OCI-LY7 (cell line): ENCODE data around the gene TBC1D1. TPM values are rescaled to one million over a fixed set of nuclear protein-coding genes. Genes with fewer than 3 reads are reported as not detected.

Source experiments
- BruUV-seq: library from RNA; stranded (reverse); fragments of 400-500 nt; replicated peaks from 2 replicates; lab custom pipeline; 2021; lab: Mats Ljungman, UMichigan
- CTCF ChIA-PET: fragments of 300-600 bp; sonication (Branson Sonifier 250); formaldehyde crosslinking; loops from one replicate; lab custom pipeline; 2022; ENCODE audit warnings: antibody characterized with exemption; ENCODE audit not compliant: unreplicated experiment; lab: Charles Lee
- POLR2A ChIA-PET: fragments of 300-600 bp; sonication (Branson Sonifier 250); formaldehyde crosslinking; loops from one replicate; lab custom pipeline; 2022; ENCODE audit warnings: antibody characterized with exemption; lab: Charles Lee
- DNase-seq: peaks from one replicate; pipeline ENCODE4 v3.0.0-alpha.2; 2015; ENCODE audit warnings: low spot score
- H2AFZ ChIP-seq: fragments of 200-600 bp; sonication (generic), shearing (Covaris generic); 2 replicates; pipeline ENCODE4 v1.6.1; 2014; ENCODE audit warnings: mild to moderate bottlenecking, antibody characterized with exemption, low read length, moderate library complexity
- H3K27ac ChIP-seq: fragments of 200-600 bp; sonication (generic); 2 replicates; pipeline ENCODE4 v1.5.1; 2014; ENCODE audit warnings: mixed run types, low read depth, mild to moderate bottlenecking, moderate library complexity, low read length, inconsistent platforms; ENCODE audit not compliant: poor library complexity, severe bottlenecking
- H3K36me3 ChIP-seq: fragments of 200-600 bp; sonication (generic); 2 replicates; pipeline ENCODE4 v1.6.1; 2014; ENCODE audit warnings: mild to moderate bottlenecking, antibody characterized with exemption, low read length, moderate library complexity, mixed read lengths; ENCODE audit not compliant: insufficient read depth
- H3K4me1 ChIP-seq: fragments of 200-600 bp; sonication (generic); 2 replicates; pipeline ENCODE4 v1.5.1; 2014; ENCODE audit warnings: mild to moderate bottlenecking, low read length; ENCODE audit not compliant: insufficient read depth, poor library complexity, severe bottlenecking
- H3K4me2 ChIP-seq: fragments of 200-600 bp; sonication (generic); 2 replicates; pipeline ENCODE4 v1.6.1; 2014; ENCODE audit warnings: mild to moderate bottlenecking, low read length
- H3K4me3 ChIP-seq: fragments of 200-600 bp; sonication (generic); 2 replicates; pipeline ENCODE4 v1.5.1; 2014; ENCODE audit warnings: mild to moderate bottlenecking, low read depth, low read length; ENCODE audit not compliant: poor library complexity, severe bottlenecking
- H3K79me2 ChIP-seq: fragments of 200-600 bp; sonication (generic); 2 replicates; pipeline ENCODE4 v1.6.1; 2016; ENCODE audit warnings: low read depth, mild to moderate bottlenecking, low read length, moderate library complexity, mixed read lengths; ENCODE audit not compliant: insufficient read depth
- H3K9me2 ChIP-seq: fragments of 200-600 bp; sonication (generic); 2 replicates; pipeline ENCODE4 v1.6.1; 2016; ENCODE audit warnings: mild to moderate bottlenecking, low read length, mixed read lengths; ENCODE audit not compliant: insufficient read depth
- H3K9me3 ChIP-seq: fragments of 200-600 bp; sonication (generic); 2 replicates; pipeline ENCODE4 v1.6.1; 2014; ENCODE audit warnings: mild to moderate bottlenecking, mixed run types, low read length, mixed read lengths
- H4K20me1 ChIP-seq: fragments of 200-600 bp; sonication (generic); 2 replicates; pipeline ENCODE4 v1.6.1; 2014; ENCODE audit warnings: mild to moderate bottlenecking, antibody characterized with exemption, low read length, moderate library complexity, mixed read lengths; ENCODE audit not compliant: insufficient read depth
- CTCF ChIP-seq: fragments of 200-600 bp; sonication (generic); conservative IDR thresholded peaks from 2 replicates; pipeline ENCODE4 v1.5.1; 2014; ENCODE audit warnings: mild to moderate bottlenecking, antibody characterized with exemption, low read length, moderate library complexity, mixed read lengths
- EZH2phosphoT487 ChIP-seq: fragments of 200-600 bp; sonication (generic); IDR thresholded peaks from 2 replicates; pipeline ENCODE4 v1.6.1; 2018; ENCODE audit warnings: low read depth, borderline replicate concordance, mild to moderate bottlenecking, mixed run types, antibody characterized with exemption, low read length, moderate library complexity, mixed read lengths
- intact Hi-C: fragments of 100-400 bp; cut with micrococcal nuclease; formaldehyde crosslinking; loops from one replicate; pipeline ENCODE4 v1.10.0; 2022; ENCODE audit not compliant: unreplicated experiment
- total RNA-seq, 2 experiments: library from RNA; depleted of rRNA in 1 of 2; stranded (reverse); fragments of >200 nt in 1 of 2; shearing (Covaris generic) in 1 of 2; gene quantifications; 2 replicates each; pipeline ENCODE4 v1.2.3, GENCODE V29; 2014 to 2022

TBC1D1 gene
- total RNA-seq, 2 experiments from 2014 or later, result 539 to 545 TPM

DNA sequence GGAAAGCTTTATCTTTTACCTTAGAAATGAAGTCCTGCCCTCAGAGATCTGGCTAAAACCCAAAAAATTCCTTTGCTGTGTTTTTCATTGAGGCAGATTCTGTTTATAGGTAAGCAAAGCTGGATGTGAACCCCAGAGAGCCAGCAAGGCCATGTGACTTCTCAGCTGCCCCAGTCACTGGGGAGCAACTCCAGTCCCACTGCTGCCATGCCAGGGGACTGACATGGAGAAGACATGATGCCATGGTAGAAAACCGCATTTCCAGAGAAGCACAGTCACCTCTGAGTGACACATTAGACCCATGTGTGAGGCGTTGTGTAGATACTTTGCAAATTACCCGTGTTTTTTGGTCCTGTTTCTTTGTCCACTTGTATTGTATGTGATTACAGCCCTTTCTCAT, 114.8 kb downstream of the TBC1D1 start:
- intact Hi-C loops, result no loop called here
- peaks cover 79% of the 10 kb centered on the region for H3K4me1 ChIP-seq
- no peak overlapping the region for H3K4me3 ChIP-seq
- peaks cover 99% of the 10 kb centered on the region for H3K79me2 ChIP-seq
- DNase-seq, result no peak
- TF ChIP-seq CTCF, result no peak
- no TSS peak for BruUV-seq
- CTCF ChIA-PET, result no interaction called here
- H3K36me3 ChIP-seq, result peaks cover 76% of the 10 kb centered on the region
- H3K4me2 ChIP-seq, result peak overlapping the region; percentile 45; the same call in 1 of the 2 replicates
- H3K9me3 ChIP-seq, result no peaks in the 10 kb centered on the region
- no peaks in the 10 kb centered on the region for H3K9me2 ChIP-seq
- no peak overlapping the region for H2AFZ ChIP-seq
- POLR2A ChIA-PET, result interaction anchor here (0.9 to 2.7 kb wide), 6 partner anchors 9 to 27 kb away, joined by 3 to 8 read pairs (median 3); no protein-coding TSS in a partner anchor
- peaks cover 54% of the 10 kb centered on the region for H4K20me1 ChIP-seq
- peak overlapping the region; percentile 8 for H3K27ac ChIP-seq

DNA sequence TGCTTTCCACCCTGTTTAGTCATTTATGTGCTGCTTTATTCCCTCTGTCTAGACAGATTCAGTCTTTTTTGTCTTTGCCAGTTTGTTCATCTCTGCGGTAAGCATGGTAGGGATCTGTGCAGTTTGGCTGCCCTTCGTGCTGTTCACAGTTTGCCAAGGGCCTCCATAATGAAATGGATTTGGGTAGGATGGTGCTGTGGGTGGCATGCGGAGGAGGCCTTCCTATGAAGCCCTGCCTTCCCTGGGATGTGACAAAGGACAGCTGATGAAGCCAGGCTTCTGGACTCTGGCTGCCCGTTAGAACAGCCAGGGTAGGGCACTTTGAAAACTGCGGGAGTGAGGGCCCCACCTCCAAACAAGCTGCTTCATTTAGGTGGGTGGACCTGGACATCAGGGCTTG, 116.8 kb downstream of the TBC1D1 start:
- POLR2A ChIA-PET, result interaction anchor here (0.9 to 1.0 kb wide), 2 partner anchors 28 to 164 kb away, joined by 4 to 5 read pairs; no protein-coding TSS in a partner anchor
- peaks cover 99% of the 10 kb centered on the region for H3K79me2 ChIP-seq
- peaks cover 82% of the 10 kb centered on the region for H3K4me1 ChIP-seq
- peaks cover 60% of the 10 kb centered on the region for H4K20me1 ChIP-seq
- H3K4me3 ChIP-seq, result no peak overlapping the region
- no TSS peak for BruUV-seq
- intact Hi-C loops, result no loop called here
- TF ChIP-seq CTCF, result no peak
- no peak for TF ChIP-seq EZH2phosphoT487
- no peak overlapping the region for H2AFZ ChIP-seq
- no peaks in the 10 kb centered on the region for H3K9me2 ChIP-seq
- H3K27ac ChIP-seq, result no peak overlapping the region
- H3K36me3 ChIP-seq, result peaks cover 72% of the 10 kb centered on the region
- H3K4me2 ChIP-seq, result peak overlapping the region; percentile 28
- CTCF ChIA-PET, result no interaction called here
- H3K9me3 ChIP-seq, result no peaks in the 10 kb centered on the region
- no peak for DNase-seq

DNA sequence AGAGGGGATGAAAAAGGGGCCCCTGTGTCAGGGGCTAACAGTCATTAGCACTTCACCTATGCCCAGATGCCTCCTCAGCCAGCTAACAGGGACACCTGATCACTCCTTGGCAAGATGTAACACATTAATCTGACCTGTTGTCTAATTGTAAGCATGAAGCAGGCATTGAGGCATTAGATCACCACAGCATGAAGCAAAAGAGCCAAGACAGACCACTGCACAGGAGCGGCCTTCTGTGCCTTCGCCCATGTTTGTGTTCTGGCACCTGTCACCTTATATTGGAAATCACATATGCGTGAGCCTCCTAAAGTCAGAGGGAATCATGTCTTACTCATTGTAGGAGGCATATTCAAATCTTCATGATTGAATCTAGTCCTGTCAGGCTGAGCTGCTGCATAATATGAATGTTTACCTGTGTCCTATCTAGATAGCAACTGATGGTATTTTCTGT, 117.7 kb downstream of the TBC1D1 start:
- Histone ChIP-seq H4K20me1 (peaks cover 61% of the 10 kb centered on the region), H3K9me3 (no peaks in the 10 kb centered on the region), H3K79me2 (peaks cover 99% of the 10 kb centered on the region), H2AFZ (no peak overlapping the region), H3K4me3 (no peak overlapping the region), H3K4me2 (peak overlapping the region; percentile 28), H3K9me2 (no peaks in the 10 kb centered on the region), H3K27ac (peak overlapping the region; percentile 17), H3K36me3 (peaks cover 64% of the 10 kb centered on the region), H3K4me1 (peaks cover 72% of the 10 kb centered on the region)
- DNase-seq, result no peak
- ChIA-PET CTCF (no interaction called here), POLR2A (interaction anchor here (0.6 to 1.0 kb wide), 3 partner anchors 17 to 165 kb away, joined by 3 to 5 read pairs (median 4); no protein-coding TSS in a partner anchor)
- no peak for TF ChIP-seq CTCF
- no peak for TF ChIP-seq EZH2phosphoT487
- BruUV-seq, result no TSS peak
- intact Hi-C loops, result no loop called here
